NCI-H2171 treated with DMSO at 0.1 percent for 48 hours (cell line): ENCODE results near the gene GUCY1B1.
A peak's percentile ranks its signal among the peaks of the same experiment; 100 is the strongest.

ENCODE experiments used
- DNase-seq: peaks from one replicate; lab custom pipeline; 2025; lab: John Stamatoyannopoulos, UW

The GUCY1B1 gene

DNA sequence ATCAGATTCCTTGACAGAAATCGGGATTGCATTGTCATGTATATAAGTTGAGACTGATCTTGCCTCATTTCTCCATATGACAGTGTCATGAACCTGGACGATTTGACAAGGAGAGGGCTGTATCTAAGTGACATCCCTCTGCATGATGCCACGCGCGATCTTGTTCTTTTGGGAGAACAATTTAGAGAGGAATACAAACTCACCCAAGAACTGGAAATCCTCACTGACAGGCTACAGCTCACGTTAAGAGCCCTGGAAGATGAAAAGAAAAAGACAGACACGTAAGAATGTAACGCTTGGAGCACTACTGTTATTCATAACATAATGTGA is 40.9 kb downstream of the GUCY1B1 start:
- no peak for DNase-seq

DNA sequence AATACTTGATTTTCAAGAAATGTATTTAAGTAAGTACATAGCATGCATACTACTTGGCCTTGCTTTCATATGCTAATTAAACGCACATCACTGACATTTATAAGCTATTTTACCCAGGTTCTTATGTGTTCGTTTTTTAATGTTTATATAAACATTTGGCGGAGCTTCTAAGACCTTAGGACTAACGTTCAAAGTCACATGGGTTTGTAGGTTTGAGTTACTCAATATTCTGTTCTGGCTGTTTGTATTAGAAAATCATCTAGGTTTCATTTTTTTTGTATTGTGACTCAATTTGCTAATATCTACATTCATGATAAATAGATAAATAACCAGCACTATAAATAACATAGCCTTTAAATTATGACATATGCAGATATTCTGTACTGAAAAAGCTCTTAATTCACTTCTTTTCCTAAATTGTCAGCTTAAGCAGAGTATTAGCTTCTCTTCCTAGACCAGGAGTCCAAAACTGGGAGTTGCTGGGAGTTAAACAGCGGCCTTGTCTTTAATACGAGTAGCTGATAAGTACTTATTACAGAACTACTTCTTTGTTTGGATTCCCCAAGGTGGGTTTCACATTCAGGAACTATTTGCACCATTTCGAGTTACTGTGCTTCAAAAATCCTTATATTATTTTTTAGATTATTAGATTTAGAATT is 42.0 kb downstream of the GUCY1B1 start:
- DNase-seq = no peak

DNA sequence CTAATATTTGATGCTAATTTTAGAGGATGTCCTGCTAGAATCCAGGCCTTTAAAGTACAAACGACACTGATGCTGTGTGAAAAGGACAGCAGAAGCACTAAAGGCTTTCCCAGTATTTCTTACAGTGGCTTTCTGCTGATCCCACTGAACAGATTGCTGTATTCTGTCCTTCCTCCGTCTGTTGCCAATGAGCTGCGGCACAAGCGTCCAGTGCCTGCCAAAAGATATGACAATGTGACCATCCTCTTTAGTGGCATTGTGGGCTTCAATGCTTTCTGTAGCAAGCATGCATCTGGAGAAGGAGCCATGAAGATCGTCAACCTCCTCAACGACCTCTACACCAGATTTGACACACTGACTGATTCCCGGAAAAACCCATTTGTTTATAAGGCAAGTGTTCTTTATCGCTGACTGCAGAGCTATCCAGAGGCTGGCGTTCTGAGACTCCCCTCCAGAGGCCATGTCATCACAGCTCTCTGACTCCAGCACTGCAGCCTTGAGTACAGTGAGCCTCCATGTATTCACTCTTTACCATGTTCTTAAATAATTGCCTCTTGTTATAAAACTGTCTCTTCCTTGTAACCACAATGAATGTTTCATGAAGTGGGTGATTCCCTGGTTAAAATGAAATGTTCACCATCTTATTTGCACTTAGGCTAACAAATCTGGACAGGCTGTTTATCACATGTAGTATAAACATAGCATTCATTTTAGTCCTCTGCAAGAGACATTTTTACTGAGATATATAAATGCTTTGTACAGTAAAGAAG is 43.6 kb downstream of the GUCY1B1 start:
- DNase-seq = no peak

DNA sequence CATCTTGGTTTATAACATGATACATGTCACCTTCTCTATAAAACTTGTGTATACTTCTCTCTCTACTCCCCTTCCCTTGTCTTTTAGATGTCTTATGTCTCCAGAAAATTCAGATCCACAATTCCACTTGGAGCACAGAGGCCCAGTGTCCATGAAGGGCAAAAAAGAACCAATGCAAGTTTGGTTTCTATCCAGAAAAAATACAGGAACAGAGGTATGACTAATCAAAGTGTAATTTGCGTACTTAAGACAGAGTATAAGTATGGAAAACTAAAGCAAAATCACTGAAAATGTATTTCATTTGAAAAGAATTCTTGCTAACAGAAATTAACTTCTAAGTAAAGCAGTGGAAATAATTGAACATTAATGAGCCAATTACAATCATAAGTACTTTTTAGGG is 46.2 kb downstream of the GUCY1B1 start:
- DNase-seq = no peak

DNA sequence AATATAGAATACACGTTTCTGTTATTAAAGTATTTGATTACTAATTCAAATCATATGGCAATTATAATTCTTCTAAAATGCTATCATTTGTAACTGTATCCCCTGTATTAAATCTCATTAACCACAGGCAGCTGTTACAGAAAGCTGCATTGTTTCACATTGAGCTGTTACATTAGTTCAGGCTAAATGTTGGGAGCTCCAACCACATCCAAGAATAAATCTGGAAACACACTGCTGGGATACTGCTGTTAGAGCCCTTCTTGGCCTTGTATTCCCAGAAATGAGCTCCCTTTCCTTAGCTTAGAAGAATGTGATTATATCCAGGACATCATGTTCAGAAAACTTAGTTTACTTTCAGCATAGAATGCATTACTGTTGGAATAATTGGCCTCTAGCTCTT is 48.2 kb downstream of the GUCY1B1 start:
- no peak for DNase-seq

DNA sequence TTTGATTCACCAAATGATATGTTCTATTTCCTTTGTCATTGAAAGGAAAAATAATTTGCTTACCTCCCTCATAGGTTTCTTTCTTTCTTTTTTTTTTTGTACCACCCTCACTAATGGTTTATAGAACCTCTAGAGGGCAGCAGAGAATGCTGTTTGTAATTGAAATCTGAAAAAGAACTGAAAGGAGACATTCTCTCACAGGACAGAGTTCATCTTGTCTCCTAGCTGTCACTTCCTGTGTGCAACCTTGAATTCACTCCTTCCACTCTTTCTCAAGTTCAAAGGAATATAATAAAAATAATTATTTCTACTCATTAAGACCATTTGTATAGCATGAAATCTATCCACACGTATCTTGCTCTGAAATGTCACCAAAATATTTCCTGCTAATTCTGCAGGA is 51.0 kb downstream of the GUCY1B1 start:
- peak; percentile 58 for DNase-seq

DNA sequence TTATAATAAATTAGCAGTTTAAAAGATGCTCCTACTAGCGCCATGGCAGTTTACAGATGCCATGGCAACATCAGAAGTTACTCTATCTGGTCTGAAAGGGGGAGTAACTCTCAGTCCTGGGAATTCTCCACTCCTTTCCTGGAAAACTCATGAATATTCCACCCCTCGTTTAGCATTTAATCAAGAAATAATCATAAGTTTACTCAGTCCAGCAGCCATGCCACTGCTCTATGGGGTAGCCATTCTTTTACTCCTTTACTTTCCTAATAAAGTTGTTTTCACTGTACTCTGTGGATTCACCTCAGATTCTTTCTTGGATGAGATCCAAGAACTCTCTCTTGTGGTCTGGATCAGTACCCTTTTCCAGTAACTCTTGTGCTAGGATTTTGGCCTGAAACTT is 52.3 kb downstream of the GUCY1B1 start:
- DNase-seq = no peak

DNA sequence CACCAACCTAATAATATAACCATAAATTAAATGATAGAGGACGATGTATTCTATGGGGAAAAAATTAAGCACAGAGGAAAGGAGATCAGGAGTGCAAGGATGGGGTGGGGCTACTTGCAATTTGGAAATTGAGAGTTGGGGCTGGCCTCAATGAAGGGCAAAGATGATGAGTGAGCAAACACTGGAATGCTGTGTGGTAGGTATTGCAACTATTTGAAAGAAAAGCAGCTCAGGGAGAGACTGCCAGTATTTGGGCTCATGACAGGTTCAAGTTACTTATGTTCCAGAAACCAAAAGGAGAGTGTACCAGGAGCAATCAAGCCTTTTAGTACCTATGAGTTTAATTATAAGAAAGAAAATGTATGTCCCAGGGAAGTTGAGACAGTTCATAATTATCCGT is 59.8 kb downstream of the GUCY1B1 start:
- no peak for DNase-seq

DNA sequence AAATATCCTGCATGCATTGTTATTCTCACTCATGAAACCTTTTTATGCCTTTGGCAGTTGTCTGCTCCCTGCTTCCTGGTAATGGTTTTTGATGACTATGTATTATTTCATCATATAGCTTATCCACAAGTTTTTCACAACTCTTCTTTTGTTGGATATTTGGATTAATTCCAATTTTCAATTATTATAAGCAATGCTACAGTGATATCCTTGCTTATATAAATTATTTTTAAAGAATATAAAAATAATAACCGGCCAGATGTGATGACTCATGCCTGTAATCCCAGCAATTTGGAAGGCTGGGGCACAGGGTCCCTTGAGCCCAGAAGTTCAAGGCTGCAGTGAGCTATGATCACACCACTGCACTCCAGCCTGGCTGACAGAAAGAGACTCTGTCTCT is 60.2 kb downstream of the GUCY1B1 start:
- DNase-seq = no peak

DNA sequence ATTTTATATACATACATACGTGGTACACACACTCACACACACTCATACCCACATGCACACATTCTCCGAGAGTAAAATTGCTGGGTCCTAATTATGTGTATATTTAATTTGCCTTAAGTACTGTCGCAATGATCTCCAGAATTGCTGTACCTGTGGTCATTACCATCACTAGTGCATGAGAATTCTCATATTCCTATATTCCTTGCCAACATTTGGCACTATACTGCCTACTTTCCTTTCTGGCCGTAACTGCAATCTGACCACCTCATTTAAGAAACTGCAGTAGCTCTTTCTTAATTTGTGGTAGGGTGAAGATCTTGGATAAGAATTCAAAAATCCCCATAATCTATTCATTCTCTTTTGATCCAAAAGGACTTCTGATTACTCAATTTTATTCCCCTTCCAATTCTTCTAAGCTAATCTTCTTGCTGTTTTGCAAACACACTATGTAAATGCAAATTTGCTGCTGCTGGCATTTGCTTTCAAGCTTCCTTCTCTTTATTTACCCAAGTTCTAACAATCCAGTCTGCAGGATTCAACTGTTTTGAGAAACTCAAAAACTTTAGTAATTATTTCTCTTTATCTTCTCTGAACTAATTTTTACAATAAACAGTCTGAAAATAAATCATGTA is 62.2 kb downstream of the GUCY1B1 start:
- DNase-seq = no peak

DNA sequence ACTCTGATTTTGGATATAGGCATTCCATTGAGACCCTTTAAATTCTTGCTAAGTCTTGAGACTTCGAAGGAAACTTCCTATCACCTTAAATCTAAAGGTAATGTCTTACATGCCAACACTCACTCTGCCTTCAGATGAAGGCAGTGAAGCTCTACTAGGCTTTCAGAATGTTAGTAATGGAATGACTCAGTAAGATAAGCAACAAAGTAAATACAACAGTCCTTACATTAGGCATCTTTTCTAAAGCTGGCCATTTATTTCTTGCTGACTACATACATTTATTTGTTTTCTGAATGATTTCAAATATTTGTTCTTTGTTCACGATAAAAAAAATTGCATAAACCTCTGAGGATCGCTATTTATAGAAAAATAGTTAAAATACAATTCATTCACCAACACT is 63.8 kb downstream of the GUCY1B1 start:
- DNase-seq = no peak

DNA sequence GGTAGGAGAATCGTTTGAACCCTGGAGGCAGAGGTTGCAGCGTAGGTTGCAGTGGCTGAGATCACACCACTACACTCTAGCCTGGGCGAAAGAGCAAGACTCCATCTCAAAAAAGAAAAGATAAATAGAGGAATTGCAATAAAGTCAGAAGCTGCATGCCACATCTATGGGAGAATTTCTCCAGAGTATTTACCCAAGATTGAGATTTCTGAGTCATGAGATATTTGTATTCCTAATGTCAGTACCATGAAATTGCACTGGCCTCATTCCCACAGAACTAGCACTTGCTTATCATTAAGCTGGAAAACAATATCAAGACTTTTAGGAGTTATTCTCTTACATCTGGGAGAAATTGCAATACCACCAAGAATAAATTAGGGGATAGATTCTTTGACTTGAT is 69.8 kb downstream of the GUCY1B1 start:
- no peak for DNase-seq

DNA sequence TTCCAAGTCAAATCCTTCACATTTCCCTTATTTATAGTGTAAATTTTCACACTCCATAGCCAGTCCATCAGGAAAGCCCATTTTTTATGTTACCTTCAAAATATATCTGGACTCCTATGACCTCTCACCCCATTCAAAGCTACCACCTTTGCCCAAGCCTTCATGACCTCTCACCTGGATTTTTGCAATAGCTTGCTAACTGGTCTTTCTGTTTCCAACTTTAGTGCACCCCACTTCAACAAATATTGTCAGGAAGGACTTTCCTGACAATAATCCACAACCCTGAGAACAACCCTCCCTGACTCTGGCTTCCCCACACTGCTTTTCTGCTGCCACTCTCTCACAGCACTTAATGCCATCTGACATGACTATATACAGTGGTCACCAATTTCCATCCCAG is 73.8 kb downstream of the GUCY1B1 start:
- DNase-seq = no peak

DNA sequence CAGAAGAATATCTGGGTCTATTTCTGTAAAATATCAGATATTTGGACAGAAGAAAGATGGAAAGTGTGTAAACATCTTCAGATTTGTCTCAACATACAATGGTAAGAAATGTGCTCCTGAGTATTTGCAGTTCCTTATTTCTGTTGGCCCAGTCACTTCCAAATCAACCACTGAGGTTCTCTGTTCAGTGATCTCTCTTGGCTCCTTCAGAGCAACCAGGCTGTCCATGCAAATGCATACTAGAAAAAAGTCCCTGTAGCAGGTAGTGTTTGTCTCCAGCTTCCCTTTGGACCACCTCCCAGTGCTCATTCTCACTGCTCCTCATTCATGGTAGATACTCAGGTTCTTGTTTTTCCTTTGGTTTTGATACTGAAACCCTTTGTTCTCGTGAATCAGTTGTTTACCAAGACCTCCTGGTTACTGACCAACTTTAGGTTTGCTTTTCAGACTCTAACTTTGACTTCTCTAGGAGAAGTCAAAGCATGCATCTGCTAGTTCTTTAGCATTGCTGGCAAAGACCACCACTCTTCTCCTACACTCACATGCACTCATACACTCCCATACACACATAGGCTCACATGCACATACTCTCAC is 78.5 kb downstream of the GUCY1B1 start:
- DNase-seq = no peak

DNA sequence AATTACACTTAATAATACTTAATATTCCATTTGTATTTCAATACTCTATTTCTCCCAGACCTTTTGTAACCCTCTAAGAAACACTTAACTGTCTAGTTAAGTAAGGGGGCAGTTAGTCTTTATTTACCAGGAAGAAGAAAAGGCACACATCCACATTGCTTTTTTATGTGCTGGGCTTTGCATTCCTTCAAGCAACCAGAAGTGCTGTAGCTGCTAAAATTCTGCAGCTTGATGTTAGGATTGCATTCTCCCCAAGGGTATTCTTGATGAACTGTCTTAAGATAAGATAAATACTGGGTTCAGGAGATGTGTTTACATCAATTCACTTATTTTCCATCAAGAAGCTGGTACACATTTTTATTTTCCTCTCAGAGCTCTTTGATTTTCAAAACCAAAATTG is 83.3 kb downstream of the GUCY1B1 start:
- DNase-seq = no peak

DNA sequence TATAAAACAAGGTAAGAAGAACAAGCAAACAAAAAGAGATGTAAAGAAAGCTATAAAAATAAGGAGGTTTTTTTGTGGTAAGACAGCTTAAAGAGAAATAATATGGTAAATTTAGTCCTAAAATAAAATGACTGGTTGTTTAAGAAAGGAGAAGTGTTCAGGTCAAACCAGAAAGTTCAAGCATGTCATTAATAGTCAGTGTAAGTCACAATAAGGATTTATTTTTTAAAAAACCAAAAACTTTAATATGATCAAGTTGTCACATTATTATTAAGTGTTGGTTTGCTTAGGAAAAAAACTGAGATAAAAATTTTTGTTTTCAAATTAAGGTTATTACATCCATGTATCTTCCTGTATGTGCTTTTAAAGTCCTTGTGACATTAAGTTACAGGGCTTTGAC is 88.1 kb downstream of the GUCY1B1 start:
- DNase-seq = no peak

DNA sequence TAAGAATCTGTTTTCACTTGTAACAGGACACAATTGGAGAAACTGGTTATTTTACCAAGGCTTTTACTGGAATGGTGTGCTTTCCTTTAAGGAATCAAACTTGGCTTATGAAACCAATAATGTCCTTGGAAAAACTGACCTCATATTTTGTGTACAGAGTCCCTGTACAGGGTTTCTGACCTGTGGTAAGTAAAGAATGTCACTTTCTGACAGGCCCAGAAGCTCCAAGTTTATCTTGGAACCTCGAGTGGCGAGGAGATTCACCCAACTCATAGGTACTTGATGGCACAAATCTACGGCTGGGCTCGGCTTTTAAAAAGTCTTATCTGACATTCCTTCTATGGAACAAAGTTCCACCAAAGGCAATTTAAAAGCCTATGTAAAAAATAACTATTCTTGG is 90.2 kb downstream of the GUCY1B1 start:
- DNase-seq = no peak

DNA sequence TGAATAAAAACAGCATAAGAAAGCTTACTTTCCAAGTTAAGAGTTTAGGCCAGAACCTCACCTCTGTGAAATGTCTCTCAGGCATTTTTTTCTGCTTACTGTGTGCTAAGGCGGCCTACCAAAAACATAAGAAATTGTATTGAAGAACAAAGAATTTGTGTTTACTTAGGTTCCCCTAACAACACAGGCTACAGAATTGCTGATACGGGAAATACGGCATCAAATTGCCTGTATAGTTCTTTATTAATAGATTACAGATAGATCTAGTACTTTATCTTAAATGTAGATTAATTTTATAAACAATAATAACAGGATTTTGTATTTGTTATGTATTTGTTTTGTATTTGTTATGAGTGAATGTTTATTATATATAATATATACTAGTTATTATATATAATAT is 94.4 kb downstream of the GUCY1B1 start:
- no peak for DNase-seq

DNA sequence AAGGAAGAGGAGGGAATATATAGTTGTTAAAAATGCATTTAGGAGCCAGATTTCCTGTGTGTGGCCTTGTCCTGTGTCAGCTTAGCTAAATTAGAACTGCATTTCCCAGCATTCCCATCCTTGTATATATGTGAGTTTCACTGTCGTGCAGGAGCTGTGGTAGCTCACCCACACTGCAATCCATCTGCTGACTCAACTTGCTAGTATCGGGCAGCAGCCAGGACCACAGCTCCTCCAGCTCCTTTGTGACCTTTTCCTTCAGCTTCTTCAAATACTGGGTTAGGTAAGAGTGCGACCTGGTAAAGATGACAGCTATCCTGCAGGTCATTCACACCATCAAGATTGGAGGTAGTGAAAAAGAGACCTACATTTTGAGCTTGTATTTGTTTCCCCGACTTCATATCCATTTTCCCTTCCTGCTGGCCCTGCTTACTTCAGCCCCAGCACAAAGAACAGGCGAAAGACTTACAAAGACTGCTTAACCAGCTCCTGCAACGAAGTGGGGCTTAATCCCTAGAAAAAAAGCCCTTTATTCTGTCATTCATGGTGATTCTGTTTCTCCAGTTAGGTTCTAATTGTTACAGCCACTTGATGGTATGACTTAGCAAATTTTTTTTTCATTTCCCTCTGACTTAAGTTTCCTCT is 95.9 kb downstream of the GUCY1B1 start:
- DNase-seq = no peak

DNA sequence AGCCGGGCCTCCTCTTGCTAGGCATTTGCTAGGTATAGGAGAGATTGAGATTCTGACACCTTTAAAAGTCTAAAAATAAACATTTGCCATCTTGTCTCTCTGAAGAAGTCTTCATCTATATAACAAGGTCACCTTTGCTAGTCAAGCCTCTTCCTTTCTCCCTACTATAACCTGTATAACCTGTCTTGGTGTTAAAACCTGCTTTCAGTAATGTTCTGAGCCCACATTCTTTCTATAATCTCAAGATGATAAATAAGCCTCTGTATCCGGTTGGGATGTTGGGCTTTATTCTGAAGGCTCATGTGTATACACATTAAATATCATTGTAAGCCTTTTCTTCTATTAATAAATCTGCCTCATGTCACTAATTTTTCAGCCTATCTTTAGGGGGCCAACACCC is 97.1 kb downstream of the GUCY1B1 start:
- DNase-seq = no peak
